Endodermal cell (in vitro differentiated cells): ENCODE results near the gene TACR1. TPM values are rescaled to one million over a fixed set of nuclear protein-coding genes. Genes with fewer than 3 reads are reported as not detected.

Source experiments
- DNase-seq: peaks from one replicate; pipeline ENCODE4 v3.0.0-alpha.2; 2017
- H3K27ac ChIP-seq: 2 replicates; pipeline ENCODE4 v1.5.1; 2013; ENCODE audit warnings: mild to moderate bottlenecking, low read depth, low read length, moderate library complexity
- H3K27me3 ChIP-seq: 2 replicates; pipeline ENCODE4 v1.6.1; 2013; ENCODE audit warnings: mild to moderate bottlenecking, low read length, moderate library complexity; ENCODE audit not compliant: insufficient read depth, control insufficient read depth, poor library complexity, severe bottlenecking
- H3K36me3 ChIP-seq: 2 replicates; pipeline ENCODE4 v1.7.0; 2013; ENCODE audit warnings: mild to moderate bottlenecking, low read length, moderate library complexity; ENCODE audit not compliant: control insufficient read depth, insufficient read depth
- H3K4me1 ChIP-seq: one replicate; pipeline ENCODE4 v1.7.0; 2013; ENCODE audit warnings: low read length; ENCODE audit not compliant: control insufficient read depth, insufficient read depth
- H3K4me3 ChIP-seq: 2 replicates; pipeline ENCODE4 v1.5.1; 2013; ENCODE audit warnings: mild to moderate bottlenecking, low read length, moderate library complexity
- H3K9ac ChIP-seq: 2 replicates; pipeline ENCODE4 v1.6.1; 2013; ENCODE audit warnings: mild to moderate bottlenecking, low read length, moderate library complexity; ENCODE audit not compliant: poor library complexity, severe bottlenecking; ENCODE audit errors: extremely low read depth
- H3K9me3 ChIP-seq: 2 replicates; pipeline ENCODE4 v1.6.1; 2013; ENCODE audit warnings: mild to moderate bottlenecking, low read length, moderate library complexity; ENCODE audit not compliant: control insufficient read depth
- H3K27ac Mint-ChIP-seq: 2 replicates; pipeline ENCODE4 v1.8.0; 2020; ENCODE audit warnings: mixed read lengths
- H3K27me3 Mint-ChIP-seq: 2 replicates; pipeline ENCODE4 v1.8.0; 2021; ENCODE audit warnings: mild to moderate bottlenecking, mixed read lengths; ENCODE audit not compliant: insufficient read depth
- H3K36me3 Mint-ChIP-seq: 2 replicates; pipeline ENCODE4 v1.8.0; 2020; ENCODE audit warnings: low read depth, mixed read lengths
- H3K4me1 Mint-ChIP-seq: 2 replicates; pipeline ENCODE4 v1.8.0; 2020; ENCODE audit warnings: mixed read lengths
- H3K4me3 Mint-ChIP-seq: 2 replicates; pipeline ENCODE4 v1.8.0; 2020; ENCODE audit warnings: mild to moderate bottlenecking, moderate library complexity, mixed read lengths
- H3K9me3 Mint-ChIP-seq: 2 replicates; pipeline ENCODE4 v1.8.0; 2020; ENCODE audit warnings: mild to moderate bottlenecking, mixed read lengths
- CTCF ChIP-seq: fragments of 200-600 bp; sonication (generic); conservative IDR thresholded peaks from 2 replicates; pipeline ENCODE4 v1.5.0; 2021; ENCODE audit warnings: antibody characterized with exemption, mild to moderate bottlenecking
- WGBS, 2 experiments: methylation state at CpG; one replicate each; pipeline versions ENCODE4 v1.1.5 to v1.1.7; 2013; ENCODE audit warnings: missing lambda C conversion rate in 2 of 2, mixed read lengths in 1 of 2; ENCODE audit not compliant: insufficient coverage in 1 of 2, insufficient read length in 1 of 2; 5-methylcytosine and 5-hydroxymethylcytosine counted together
- total RNA-seq, 2 donors: library from RNA; stranded (reverse); fragmentation: NEBNext Ultra II Directional in 1 of 2; extraction: Animal tissue kit (Norgen Biotek cat#: 25700) in 1 of 2; gene quantifications; 2 replicates in 1 of 2; 3 replicates in 1 of 2; pipeline ENCODE4 v1.2.1, GENCODE V29; 2021

The TACR1 gene
- total RNA-seq, 2 donors from 2014 or later: 0.09 to 0.69 TPM

GRCh38 chr2:75139171-75139570 lies 60.1 kb downstream of the TACR1 start:
- Mint-ChIP-seq H3K4me3 (no peak overlapping the region), H3K27me3 (no peaks in the 10 kb centered on the region), H3K4me1 (peaks cover 19% of the 10 kb centered on the region), H3K9me3 (no peaks in the 10 kb centered on the region), H3K27ac (no peak overlapping the region), H3K36me3 (no peaks in the 10 kb centered on the region)
- Histone ChIP-seq H3K4me3 (no peak overlapping the region), H3K9me3 (no peaks in the 10 kb centered on the region), H3K9ac (no peak overlapping the region), H3K4me1 (no peaks in the 10 kb centered on the region), H3K36me3 (no peaks in the 10 kb centered on the region), H3K27ac (no peak overlapping the region), H3K27me3 (no peaks in the 10 kb centered on the region)
- no peak for TF ChIP-seq CTCF
- no peak for DNase-seq
- WGBS, 2 experiments: 87 to 90% methylated on average over 3 of the region's 3 CpGs

DNA sequence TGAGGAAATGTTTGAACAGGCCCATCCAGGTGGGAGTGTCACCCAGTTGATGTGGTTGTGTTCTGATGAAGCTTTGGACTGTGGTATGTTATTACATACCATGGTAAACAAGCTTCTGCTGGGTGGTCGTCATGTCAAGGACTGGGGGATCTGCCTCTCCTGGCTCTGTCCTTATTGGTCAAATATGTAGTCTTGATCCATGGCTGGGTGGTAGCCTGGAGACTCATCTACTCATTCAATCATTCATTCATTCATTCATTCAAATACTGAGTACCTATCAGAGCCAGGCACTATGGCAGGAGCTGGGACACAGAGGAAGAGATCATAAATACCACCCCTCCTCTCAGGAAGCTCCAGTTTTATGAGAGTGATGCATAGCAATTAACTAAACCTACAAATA lies 60.8 kb downstream of the TACR1 start:
- no peak overlapping the region for H3K4me3 Mint-ChIP-seq

GRCh38 chr2:75135776-75136400 lies 63.4 kb downstream of the TACR1 start:
- Histone ChIP-seq H3K27me3 (no peaks in the 10 kb centered on the region), H3K4me3 (no peak overlapping the region), H3K9ac (no peak overlapping the region), H3K36me3 (no peaks in the 10 kb centered on the region), H3K4me1 (no peaks in the 10 kb centered on the region), H3K27ac (no peak overlapping the region), H3K9me3 (no peaks in the 10 kb centered on the region)
- no peak overlapping the region for H3K27ac Mint-ChIP-seq
- DNase-seq: no peak
- no peak for TF ChIP-seq CTCF
- H3K4me1 Mint-ChIP-seq: peaks cover 20% of the 10 kb centered on the region
- no peaks in the 10 kb centered on the region for H3K27me3 Mint-ChIP-seq
- no peaks in the 10 kb centered on the region for H3K36me3 Mint-ChIP-seq
- H3K4me3 Mint-ChIP-seq: no peak overlapping the region
- H3K9me3 Mint-ChIP-seq: no peaks in the 10 kb centered on the region
- WGBS, 2 experiments: 81 to 83% methylated on average over 7 to 8 of the region's 8 CpGs

More for the DNA sequence above, 60.8 kb downstream of the TACR1 start:
- Mint-ChIP-seq H3K27me3 (no peaks in the 10 kb centered on the region), H3K4me1 (peaks cover 20% of the 10 kb centered on the region), H3K9me3 (no peaks in the 10 kb centered on the region), H3K36me3 (no peaks in the 10 kb centered on the region), H3K27ac (no peak overlapping the region)
- no peak for TF ChIP-seq CTCF
- WGBS, 2 experiments: 92% methylated on average over 1 of the region's 1 CpG; no CpG with 5 or more reads in 1 of the 2 experiments
- DNase-seq: no peak
- no peak overlapping the region for H3K27ac ChIP-seq
- no peaks in the 10 kb centered on the region for H3K4me1 ChIP-seq
- no peak overlapping the region for H3K9ac ChIP-seq
- no peak overlapping the region for H3K4me3 ChIP-seq
- no peaks in the 10 kb centered on the region for H3K36me3 ChIP-seq
- no peaks in the 10 kb centered on the region for H3K27me3 ChIP-seq
- no peaks in the 10 kb centered on the region for H3K9me3 ChIP-seq
